HepG2 (cell line): ENCODE data around the gene CUL2. TPM values are rescaled to one million over a fixed set of nuclear protein-coding genes. Genes with fewer than 3 reads are reported as not detected.

Source experiments
- AGO2 ChIP-seq: fragments of 200-400 bp; formaldehyde crosslinking; optimal IDR thresholded peaks from 2 replicates; pipeline ENCODE3; 2017; ENCODE audit warnings: mild to moderate bottlenecking, low read depth, low read length, moderate library complexity
- CAMTA2 ChIP-seq: sonication (generic); formaldehyde crosslinking; IDR thresholded peaks from 2 replicates; pipeline ENCODE4 v1.4.0; 2020; ENCODE audit warnings: mild to moderate bottlenecking, missing genetic modification reagents, borderline replicate concordance
- FOSL2 ChIP-seq: sonication (generic); formaldehyde crosslinking; IDR thresholded peaks from 2 replicates; pipeline ENCODE4 v1.4.0; 2020; ENCODE audit warnings: missing genetic modification reagents
- GLI4 ChIP-seq: sonication (generic); formaldehyde crosslinking; IDR thresholded peaks from 2 replicates; pipeline ENCODE4 v1.5.1; 2020; ENCODE audit warnings: missing genetic modification reagents, mild to moderate bottlenecking, moderate library complexity, borderline replicate concordance
- HIC2 ChIP-seq: sonication (generic); formaldehyde crosslinking; IDR thresholded peaks from 2 replicates; pipeline ENCODE4 v1.9.0; 2022; ENCODE audit warnings: low read depth, missing genetic modification reagents
- MED8 ChIP-seq: sonication (generic); formaldehyde crosslinking; IDR thresholded peaks from 2 replicates; pipeline ENCODE4 v1.8.1; 2023; ENCODE audit warnings: mild to moderate bottlenecking, missing genetic modification reagents; ENCODE audit not compliant: insufficient replicate concordance
- MTA1 ChIP-seq: sonication (generic); formaldehyde crosslinking; IDR thresholded peaks from 2 replicates; pipeline ENCODE4 v1.4.0; 2020; ENCODE audit warnings: missing genetic modification reagents, mild to moderate bottlenecking, borderline replicate concordance
- RAD21 ChIP-seq: fragments of 450-650 bp; formaldehyde crosslinking; IDR thresholded peaks from 2 replicates; pipeline ENCODE4 v1.5.0; 2020; ENCODE audit warnings: mild to moderate bottlenecking
- SIX1 ChIP-seq: sonication (generic); formaldehyde crosslinking; IDR thresholded peaks from 2 replicates; pipeline ENCODE4 v1.4.0; 2020; ENCODE audit warnings: missing genetic modification reagents, borderline replicate concordance
- USF2 ChIP-seq, 2 experiments: sonication (generic) in 1 of 2; formaldehyde crosslinking in 1 of 2; IDR thresholded peaks; 2 replicates each; pipeline versions ENCODE4 v1.5.1 to v1.6.1; 2011 to 2020; ENCODE audit warnings: borderline replicate concordance in 1 of 2, low read depth in 1 of 2, low read length in 1 of 2, mild to moderate bottlenecking in 1 of 2, missing genetic modification reagents in 1 of 2, moderate library complexity in 1 of 2
- WIZ ChIP-seq: sonication (generic); formaldehyde crosslinking; IDR thresholded peaks from 2 replicates; pipeline ENCODE4 v1.5.1; 2020; ENCODE audit warnings: mild to moderate bottlenecking, missing genetic modification reagents
- ZNF496 ChIP-seq: sonication (generic); formaldehyde crosslinking; IDR thresholded peaks from 2 replicates; pipeline ENCODE4 v1.8.1; 2023; ENCODE audit warnings: mild to moderate bottlenecking, moderate library complexity, missing genetic modification reagents; ENCODE audit not compliant: insufficient replicate concordance
- ZNF501 ChIP-seq: sonication (generic); formaldehyde crosslinking; IDR thresholded peaks from 2 replicates; pipeline ENCODE4 v1.5.1; 2020; ENCODE audit warnings: mild to moderate bottlenecking, moderate library complexity, missing genetic modification reagents
- ZNF607 ChIP-seq: sonication (generic); formaldehyde crosslinking; IDR thresholded peaks from 2 replicates; pipeline ENCODE4 v1.5.1; 2020; ENCODE audit warnings: missing genetic modification reagents, mild to moderate bottlenecking, borderline replicate concordance
- polyA plus RNA-seq, 8 experiments: library from polyadenylated mRNA; depleted of rRNA in 3 of 8; stranded (reverse) in 7 of 8; unstranded in 1 of 8; fragments of >200 nt; fragmentation: Illumina TruSeq in 4 of 8; extraction: Trizol in 4 of 8; gene quantifications; 2 replicates each; pipeline versions ENCODE4 v1.2.1 to v1.2.3, GENCODE V29; 2011 to 2016; ENCODE audit warnings: low read depth in 4 of 8, missing spikeins in 1 of 8, mixed read lengths in 1 of 8; ENCODE audit not compliant: insufficient read depth in 1 of 8
- total RNA-seq, 5 experiments: library from RNA; depleted of rRNA; stranded (reverse); fragments of >200 nt; fragmentation: Illumina TruSeq; extraction: Trizol; gene quantifications; 2 replicates each; pipeline ENCODE4 v1.2.3, GENCODE V29; 2016; ENCODE audit warnings: low read depth in 1 of 5
- TF ChIP-seq, protein P1 (sequence below): sonication (generic); formaldehyde crosslinking; IDR thresholded peaks from 2 replicates; pipeline ENCODE4 v1.5.0; 2020; ENCODE audit warnings: mild to moderate bottlenecking, missing genetic modification reagents
- TF ChIP-seq, protein P2 (sequence below), 2 experiments: sonication (generic) in 1 of 2; formaldehyde crosslinking in 1 of 2; IDR thresholded peaks; 2 replicates each; pipeline versions ENCODE4 v1.4.0 to v1.6.1; 2018 to 2020; ENCODE audit warnings: missing genetic modification reagents in 2 of 2, borderline replicate concordance in 1 of 2, low read depth in 1 of 2, mild to moderate bottlenecking in 1 of 2, missing biosample characterization in 1 of 2
- TF ChIP-seq, protein P3 (sequence below): sonication (generic); formaldehyde crosslinking; IDR thresholded peaks from 2 replicates; pipeline ENCODE4 v1.4.0; 2020; ENCODE audit warnings: missing genetic modification reagents, mild to moderate bottlenecking, borderline replicate concordance

The CUL2 gene
- total and polyA plus RNA-seq, 2 of the 13 experiments (the other 11 are each of a cell fraction or from before 2014, with no cell fraction given) = 9.6 to 33.1 TPM

GRCh38 chr10:35126530-35127288 is 36.6 kb upstream of the CUL2 start, which contains the start of gene CREM (continued):
- no peak for TF ChIP-seq USF2 (IDR thresholded peaks at IDR 0.05; ENCODE audit: low read depth, low read length)
- no peak for TF ChIP-seq USF2 (CRISPR knock-in tag; IDR thresholded peaks at IDR 0.05; ENCODE audit: borderline replicate concordance)
- peak; percentile 30; the same call in 1 of the 2 replicates for TF ChIP-seq ZNF501
- TF ChIP-seq SIX1 (CRISPR knock-in tag) = peak; percentile 7; the same call in 1 of the 2 replicates
- TF ChIP-seq ZNF496 (CRISPR knock-in tag) = no peak
- no peak; the same call in none of the 2 replicates for TF ChIP-seq ZNF607 (CRISPR knock-in tag)
- TF ChIP-seq FOSL2 (CRISPR knock-in tag) = peak; percentile 36; the same call in 1 of the 2 replicates
- TF ChIP-seq GLI4 = no peak
- TF ChIP-seq MTA1 (CRISPR knock-in tag) = peak; percentile 67; the same call in 1 of the 2 replicates
- peak; percentile 19; the same call in 1 of the 2 replicates for TF ChIP-seq WIZ (CRISPR knock-in tag)
- TF ChIP-seq, protein P1, sequence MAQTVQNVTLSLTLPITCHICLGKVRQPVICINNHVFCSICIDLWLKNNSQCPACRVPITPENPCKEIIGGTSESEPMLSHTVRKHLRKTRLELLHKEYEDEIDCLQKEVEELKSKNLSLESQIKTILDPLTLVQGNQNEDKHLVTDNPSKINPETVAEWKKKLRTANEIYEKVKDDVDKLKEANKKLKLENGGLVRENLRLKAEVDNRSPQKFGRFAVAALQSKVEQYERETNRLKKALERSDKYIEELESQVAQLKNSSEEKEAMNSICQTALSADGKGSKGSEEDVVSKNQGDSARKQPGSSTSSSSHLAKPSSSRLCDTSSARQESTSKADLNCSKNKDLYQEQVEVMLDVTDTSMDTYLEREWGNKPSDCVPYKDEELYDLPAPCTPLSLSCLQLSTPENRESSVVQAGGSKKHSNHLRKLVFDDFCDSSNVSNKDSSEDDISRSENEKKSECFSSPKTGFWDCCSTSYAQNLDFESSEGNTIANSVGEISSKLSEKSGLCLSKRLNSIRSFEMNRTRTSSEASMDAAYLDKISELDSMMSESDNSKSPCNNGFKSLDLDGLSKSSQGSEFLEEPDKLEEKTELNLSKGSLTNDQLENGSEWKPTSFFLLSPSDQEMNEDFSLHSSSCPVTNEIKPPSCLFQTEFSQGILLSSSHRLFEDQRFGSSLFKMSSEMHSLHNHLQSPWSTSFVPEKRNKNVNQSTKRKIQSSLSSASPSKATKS = no peak; the same call in 1 of the 2 replicates
- no peak for TF ChIP-seq AGO2
- TF ChIP-seq MED8 = no peak
- TF ChIP-seq, protein P2, sequence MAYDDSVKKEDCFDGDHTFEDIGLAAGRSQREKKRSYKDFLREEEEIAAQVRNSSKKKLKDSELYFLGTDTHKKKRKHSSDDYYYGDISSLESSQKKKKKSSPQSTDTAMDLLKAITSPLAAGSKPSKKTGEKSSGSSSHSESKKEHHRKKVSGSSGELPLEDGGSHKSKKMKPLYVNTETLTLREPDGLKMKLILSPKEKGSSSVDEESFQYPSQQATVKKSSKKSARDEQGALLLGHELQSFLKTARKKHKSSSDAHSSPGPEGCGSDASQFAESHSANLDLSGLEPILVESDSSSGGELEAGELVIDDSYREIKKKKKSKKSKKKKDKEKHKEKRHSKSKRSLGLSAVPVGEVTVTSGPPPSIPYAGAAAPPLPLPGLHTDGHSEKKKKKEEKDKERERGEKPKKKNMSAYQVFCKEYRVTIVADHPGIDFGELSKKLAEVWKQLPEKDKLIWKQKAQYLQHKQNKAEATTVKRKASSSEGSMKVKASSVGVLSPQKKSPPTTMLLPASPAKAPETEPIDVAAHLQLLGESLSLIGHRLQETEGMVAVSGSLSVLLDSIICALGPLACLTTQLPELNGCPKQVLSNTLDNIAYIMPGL (CRISPR knock-in tag; IDR thresholded peaks at IDR 0.05; ENCODE audit: borderline replicate concordance in 1 of 2, low read depth in 1 of 2) = peak; percentile 89 to 93
- TF ChIP-seq RAD21 (CRISPR knock-in tag) = no peak; the same call in none of the 2 replicates
- TF ChIP-seq, protein P3, sequence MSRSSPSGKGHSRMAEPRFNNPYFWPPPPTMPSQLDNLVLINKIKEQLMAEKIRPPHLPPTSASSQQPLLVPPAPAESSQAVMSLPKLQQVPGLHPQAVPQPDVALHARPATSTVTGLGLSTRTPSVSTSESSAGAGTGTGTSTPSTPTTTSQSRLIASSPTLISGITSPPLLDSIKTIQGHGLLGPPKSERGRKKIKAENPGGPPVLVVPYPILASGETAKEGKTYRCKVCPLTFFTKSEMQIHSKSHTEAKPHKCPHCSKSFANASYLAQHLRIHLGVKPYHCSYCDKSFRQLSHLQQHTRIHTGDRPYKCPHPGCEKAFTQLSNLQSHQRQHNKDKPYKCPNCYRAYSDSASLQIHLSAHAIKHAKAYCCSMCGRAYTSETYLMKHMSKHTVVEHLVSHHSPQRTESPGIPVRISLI (CRISPR knock-in tag) = peak; percentile 87
- no peak for TF ChIP-seq HIC2 (CRISPR knock-in tag)
- TF ChIP-seq CAMTA2 (CRISPR knock-in tag) = peak; percentile 33
